ENCODE measurements around the gene SPHKAP.
"Not testable (repeated sequence)": the region's sequence is repeated elsewhere in the genome, so short reads cannot be mapped to it uniquely, and the experiment has no call there.

Gene SPHKAP

GRCh38 chr2:228023619-228024018 lies 157.9 kb downstream of the SPHKAP start:
- DNase-seq = no peak

GRCh38 chr2:228018311-228018710 lies 163.2 kb downstream of the SPHKAP start:
- DNase-seq = no peak

GRCh38 chr2:228017784-228018183 lies 163.7 kb downstream of the SPHKAP start:
- DNase-seq = no peak

- no peak for DNase-seq
These were observed 165.1 kb downstream of the SPHKAP start for GRCh38 chr2:228016402-228016801.

- DNase-seq = no peak
These were observed 165.7 kb downstream of the SPHKAP start for GRCh38 chr2:228015741-228016140.

- no peak for DNase-seq
These were observed 185.1 kb downstream of the SPHKAP start for GRCh38 chr2:227996366-227996765.

- DNase-seq = no peak
These were observed 190.6 kb downstream of the SPHKAP start for GRCh38 chr2:227990937-227991336.

- no peak for DNase-seq
These were observed 208.2 kb downstream of the SPHKAP start for GRCh38 chr2:227973241-227973640.

GRCh38 chr2:227971619-227972230 lies 209.8 kb downstream of the SPHKAP start:
- DNase-seq = no peak

GRCh38 chr2:227960317-227960716 lies 221.2 kb downstream of the SPHKAP start:
- DNase-seq = no peak

- no peak for DNase-seq
These were observed 238.5 kb downstream of the SPHKAP start for GRCh38 chr2:227942965-227943364.

GRCh38 chr2:227942021-227942420 lies 239.5 kb downstream of the SPHKAP start:
- DNase-seq = no peak

GRCh38 chr2:227939271-227940027 lies 242.0 kb downstream of the SPHKAP start:
- DNase-seq = no peak

GRCh38 chr2:227936249-227936648 lies 245.2 kb downstream of the SPHKAP start:
- not testable (repeated sequence) for DNase-seq

- no peak for DNase-seq
These were observed 247.6 kb downstream of the SPHKAP start for GRCh38 chr2:227933884-227934283.

GRCh38 chr2:227932403-227932802 lies 249.1 kb downstream of the SPHKAP start:
- DNase-seq = no peak

GRCh38 chr2:227932001-227932400 lies 249.5 kb downstream of the SPHKAP start:
- no peak for DNase-seq
